SK-N-SH treated with all-trans-retinoic acid at 6 μM for 48 hours (cell line): Measurements from ENCODE around the gene MAP2.

ENCODE experiments used
- ARNTL ChIP-seq: fragments of 450-650 bp; formaldehyde crosslinking; IDR thresholded peaks from 2 replicates; pipeline ENCODE4 v1.5.0; 2020; ENCODE audit warnings: low read depth, mild to moderate bottlenecking, moderate library complexity, borderline replicate concordance
- CREB5 ChIP-seq: fragments of 250-450 bp; sonication (Bioruptor Pico); IDR thresholded peaks from 2 replicates; pipeline ENCODE4 v1.5.1; 2020; ENCODE audit warnings: low read depth, mild to moderate bottlenecking, moderate library complexity
- CSDC2 ChIP-seq: fragments of 250-450 bp; sonication (Bioruptor Pico); IDR thresholded peaks from 2 replicates; pipeline ENCODE4 v1.5.0; 2020; ENCODE audit warnings: mild to moderate bottlenecking, moderate library complexity
- OSR1 ChIP-seq: fragments of 250-450 bp; sonication (Bioruptor Pico); IDR thresholded peaks from 2 replicates; pipeline ENCODE4 v1.8.0; 2022; ENCODE audit warnings: moderate library complexity, mild to moderate bottlenecking, inconsistent platforms
- PATZ1 ChIP-seq: fragments of 250-450 bp; sonication (Bioruptor Pico); IDR thresholded peaks from 2 replicates; pipeline ENCODE4 v1.8.0; 2020; ENCODE audit warnings: mild to moderate bottlenecking, moderate library complexity, borderline replicate concordance
- SNAI2 ChIP-seq: fragments of 250-450 bp; sonication (Bioruptor Pico); IDR thresholded peaks from 2 replicates; pipeline ENCODE4 v1.5.0; 2020; ENCODE audit warnings: mild to moderate bottlenecking, moderate library complexity
- TCF4 ChIP-seq: fragments of 250-450 bp; sonication (Bioruptor Pico); IDR thresholded peaks from 2 replicates; pipeline ENCODE4 v1.8.0; 2021; ENCODE audit warnings: mild to moderate bottlenecking, moderate library complexity, borderline replicate concordance
- TOX ChIP-seq: fragments of 250-450 bp; sonication (Bioruptor Pico); IDR thresholded peaks from 2 replicates; pipeline ENCODE4 v1.8.0; 2021; ENCODE audit warnings: mild to moderate bottlenecking, moderate library complexity, borderline replicate concordance
- ZFP30 ChIP-seq: fragments of 450-650 bp; formaldehyde crosslinking; IDR thresholded peaks from 2 replicates; pipeline ENCODE4 v1.5.0; 2022; ENCODE audit warnings: mild to moderate bottlenecking, moderate library complexity

- TF ChIP-seq TOX: no peak
- no peak for TF ChIP-seq OSR1 (CRISPR knock-in tag)
- no peak for TF ChIP-seq ZFP30
- TF ChIP-seq CSDC2: no peak
- no peak for TF ChIP-seq PATZ1 (CRISPR knock-in tag)
- no peak for TF ChIP-seq CREB5 (CRISPR knock-in tag)
- no peak for TF ChIP-seq TCF4 (CRISPR knock-in tag)
- no peak for TF ChIP-seq ARNTL (CRISPR knock-in tag)
- TF ChIP-seq SNAI2 (CRISPR knock-in tag): no peak
These were observed 81.6 kb downstream of the MAP2 start for GRCh38 chr2:209505410-209505809.
